ENCODE measurements around the gene SERPINA4.
"Not testable (repeated sequence)": the region's sequence is repeated elsewhere in the genome, so short reads cannot be mapped to it uniquely, and the experiment has no call there.

The SERPINA4 gene

DNA sequence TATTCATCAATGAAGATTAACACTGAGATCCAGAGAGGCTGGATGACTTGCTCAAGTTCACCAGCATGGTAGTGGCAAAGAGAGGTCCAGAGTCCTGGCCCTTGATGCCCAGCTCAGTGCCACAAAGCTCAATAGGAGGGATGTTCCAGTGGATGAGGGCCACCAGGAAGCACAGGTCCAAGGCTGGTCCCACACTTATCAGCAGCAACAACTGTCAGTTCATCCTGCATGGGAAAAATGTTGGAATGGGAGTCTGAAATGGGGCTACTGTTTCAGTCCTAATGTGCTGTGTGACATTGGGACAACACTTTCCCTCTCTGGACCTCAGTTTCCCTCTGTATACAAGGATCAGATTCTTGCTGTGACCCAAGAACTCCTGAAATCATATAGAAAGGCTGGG is 31.2 kb downstream of the SERPINA4 start:
- no peak for DNase-seq (ENCODE audit: low read depth in 2 of 2)

GRCh38 chr14:94593376-94593748 is 32.1 kb downstream of the SERPINA4 start:
- DNase-seq (ENCODE audit: low read depth in 2 of 2), result no peak

GRCh38 chr14:94593749-94594431 is 32.6 kb downstream of the SERPINA4 start:
- DNase-seq (ENCODE audit: low read depth in 2 of 2), result no peak

DNA sequence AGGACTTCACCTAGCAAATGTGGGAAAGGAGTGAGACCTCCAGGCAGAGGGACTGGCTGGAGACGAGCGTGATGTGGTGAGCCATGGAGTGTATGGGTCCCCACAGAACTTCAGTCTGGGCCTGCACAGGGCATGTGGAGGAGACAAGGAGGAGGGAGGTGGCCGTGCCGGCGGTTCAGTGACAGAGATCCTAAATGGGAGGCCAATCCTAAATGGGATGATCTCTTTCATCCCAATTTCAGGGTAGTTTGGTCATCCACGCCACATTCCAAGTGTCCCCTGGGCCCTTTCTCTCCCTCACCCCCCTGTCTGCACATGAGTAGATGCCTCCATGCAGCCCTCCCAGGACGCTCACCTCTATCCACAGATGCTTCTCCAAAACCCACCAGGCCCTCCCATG is 33.2 kb downstream of the SERPINA4 start:
- DNase-seq (ENCODE audit: low read depth in 2 of 2), result no peak

GRCh38 chr14:94595912-94596311 is 34.7 kb downstream of the SERPINA4 start:
- DNase-seq (ENCODE audit: low read depth in 2 of 2), result no peak

- no peak for DNase-seq (ENCODE audit: low read depth in 2 of 2)
Measured at GRCh38 chr14:94596361-94596760, 35.1 kb downstream of the SERPINA4 start.

GRCh38 chr14:94597788-94598187 is 36.5 kb downstream of the SERPINA4 start:
- no peak for DNase-seq (ENCODE audit: low read depth in 2 of 2)

DNA sequence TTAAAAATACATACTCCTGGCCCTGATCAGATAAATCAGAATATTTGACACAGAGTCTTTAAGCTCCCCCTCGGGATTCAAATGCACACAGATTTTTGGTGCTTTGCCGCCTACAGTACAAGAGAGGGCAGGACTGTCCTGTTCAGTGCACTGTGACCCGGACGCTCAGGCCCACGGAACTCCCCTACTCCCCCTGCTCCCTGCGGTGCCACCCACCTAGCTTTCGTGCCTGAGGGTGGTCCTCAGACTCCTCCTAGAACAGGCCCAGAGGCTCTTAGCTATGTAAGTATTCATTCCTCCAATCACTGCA is 37.2 kb downstream of the SERPINA4 start:
- no peak for DNase-seq (ENCODE audit: low read depth in 2 of 2)

GRCh38 chr14:94598816-94599655 is 37.8 kb downstream of the SERPINA4 start:
- DNase-seq (ENCODE audit: low read depth in 2 of 2), result no peak

- DNase-seq (ENCODE audit: low read depth in 2 of 2), result no peak
Measured at GRCh38 chr14:94599656-94600004, 38.4 kb downstream of the SERPINA4 start.

DNA sequence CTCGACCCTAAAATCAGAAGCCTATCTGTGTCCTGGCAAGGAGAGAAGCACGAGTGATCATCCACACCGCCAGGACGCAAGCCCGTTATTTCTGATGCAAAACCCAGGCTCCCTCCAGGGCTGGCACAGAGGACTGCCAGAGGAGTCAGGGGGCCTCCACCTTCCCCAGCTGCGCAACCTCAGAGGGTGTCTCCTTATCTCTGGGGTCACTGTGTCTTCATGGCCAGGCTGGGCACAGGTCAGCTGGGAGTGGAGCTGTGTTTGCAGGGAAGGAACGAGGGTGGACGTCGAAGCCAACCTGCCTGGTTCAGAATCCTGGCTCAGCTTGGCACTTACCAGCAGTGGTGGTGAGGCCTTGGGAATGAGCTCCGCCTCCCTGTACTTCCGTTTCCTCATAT is 38.9 kb downstream of the SERPINA4 start:
- no peak for DNase-seq (ENCODE audit: low read depth in 2 of 2)

- DNase-seq (ENCODE audit: low read depth in 2 of 2), result no peak
Measured at GRCh38 chr14:94601884-94602391, 40.7 kb downstream of the SERPINA4 start.

DNA sequence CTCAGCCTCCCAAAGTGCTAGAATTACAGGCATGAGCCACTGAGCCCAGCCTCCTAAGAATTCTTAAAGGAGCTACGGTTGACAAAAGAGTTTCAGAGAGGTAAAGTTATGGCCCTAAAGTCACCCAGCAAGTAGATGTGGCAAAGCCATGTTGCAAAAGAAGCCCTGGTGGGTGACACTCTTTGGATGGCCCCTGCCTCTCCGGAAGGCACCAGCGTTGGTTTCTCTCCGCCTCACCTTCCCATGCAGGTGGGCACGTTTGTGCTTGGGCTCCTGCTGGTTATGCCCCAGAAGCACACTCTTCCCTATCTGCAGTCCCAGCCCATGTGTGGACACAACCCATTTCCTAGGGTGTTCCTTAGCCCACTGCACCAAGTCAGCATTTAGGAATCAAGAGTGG is 41.5 kb downstream of the SERPINA4 start:
- no peak for DNase-seq (ENCODE audit: low read depth in 2 of 2)

DNA sequence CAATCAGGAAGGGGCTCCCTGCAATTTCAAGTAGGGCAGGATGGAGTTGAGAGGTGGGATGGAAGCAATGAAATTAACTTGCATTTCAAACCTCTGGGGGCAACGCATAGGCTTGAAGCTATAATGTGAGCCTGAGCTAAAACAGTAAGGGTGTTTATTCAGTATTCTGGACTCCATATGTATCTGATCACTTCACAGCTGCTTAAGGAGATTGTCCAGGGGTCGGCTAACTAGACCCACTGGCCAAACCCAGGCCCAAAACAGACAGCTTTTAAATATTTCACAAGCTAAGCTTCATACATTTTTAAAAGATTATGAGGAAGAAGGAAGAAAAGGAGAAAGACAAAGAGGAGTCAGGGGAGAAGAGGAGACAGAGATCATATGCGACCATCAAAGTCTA is 44.1 kb downstream of the SERPINA4 start:
- DNase-seq (ENCODE audit: low read depth in 2 of 2), result no peak

DNA sequence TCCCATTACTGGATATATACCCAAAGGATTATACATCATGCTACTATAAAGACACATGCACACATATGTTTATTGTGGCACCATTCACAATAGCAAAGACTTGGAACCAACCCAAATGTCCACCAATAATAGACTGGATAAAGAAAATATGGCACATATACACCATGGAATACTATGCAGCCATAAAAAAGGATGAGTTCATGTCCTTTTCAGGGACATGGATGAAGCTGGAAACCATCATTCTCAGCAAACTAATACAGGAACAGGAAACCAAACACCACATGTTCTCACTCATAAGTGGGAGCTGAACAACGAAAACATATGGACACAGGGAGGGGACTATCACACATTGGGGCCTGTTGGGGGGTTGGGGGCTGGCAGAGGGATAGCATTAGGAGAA is 47.7 kb downstream of the SERPINA4 start:
- not testable (repeated sequence) for DNase-seq (ENCODE audit: low read depth in 2 of 2)

DNA sequence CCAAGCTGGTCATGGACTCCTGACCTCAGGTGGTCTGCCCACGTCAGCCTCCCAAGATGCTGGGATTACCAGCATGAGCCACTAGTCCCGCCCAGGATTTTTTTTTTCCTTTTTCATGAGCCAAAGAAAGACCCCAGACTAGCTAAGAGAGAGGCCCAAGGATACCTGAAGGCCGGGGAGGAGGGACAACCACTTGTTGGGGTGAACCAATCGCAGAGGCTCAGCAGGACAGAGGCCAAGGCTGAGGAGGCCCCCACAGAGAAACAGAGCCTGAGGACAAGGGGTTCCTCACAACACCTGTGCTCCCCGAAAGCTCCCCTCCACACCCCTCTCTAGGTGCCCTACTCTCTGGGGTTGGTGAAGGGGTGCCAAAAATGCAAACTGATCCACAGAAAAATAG is 49.9 kb downstream of the SERPINA4 start:
- DNase-seq (ENCODE audit: low read depth in 2 of 2), result no peak

DNA sequence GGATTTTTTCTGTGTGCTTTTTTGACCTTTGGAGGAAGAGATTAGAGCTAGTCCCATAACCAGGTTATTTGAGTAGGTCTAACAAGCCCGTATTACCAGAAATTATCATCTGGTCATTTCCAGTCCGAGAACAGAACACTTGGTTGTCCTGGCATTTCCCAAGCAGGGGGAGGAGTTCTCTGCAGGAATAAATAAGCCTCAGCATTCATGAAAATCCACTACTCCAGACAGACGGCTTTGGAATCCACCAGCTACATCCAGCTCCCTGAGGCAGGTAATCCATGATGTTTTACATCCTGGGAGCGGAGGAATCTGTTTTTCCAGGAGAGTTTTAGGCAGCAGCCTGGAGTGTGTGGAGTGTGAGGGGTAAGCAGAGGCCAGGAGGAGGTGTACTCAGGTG is 50.9 kb downstream of the SERPINA4 start, which contains the start of gene SERPINA3:
Gene SERPINA3 (plus strand): TSS at position 218 of the 400 bp plus-strand sequence. CDS start 2,051 bp downstream, outside the sequence.
- DNase-seq (ENCODE audit: low read depth in 2 of 2), result no peak

DNA sequence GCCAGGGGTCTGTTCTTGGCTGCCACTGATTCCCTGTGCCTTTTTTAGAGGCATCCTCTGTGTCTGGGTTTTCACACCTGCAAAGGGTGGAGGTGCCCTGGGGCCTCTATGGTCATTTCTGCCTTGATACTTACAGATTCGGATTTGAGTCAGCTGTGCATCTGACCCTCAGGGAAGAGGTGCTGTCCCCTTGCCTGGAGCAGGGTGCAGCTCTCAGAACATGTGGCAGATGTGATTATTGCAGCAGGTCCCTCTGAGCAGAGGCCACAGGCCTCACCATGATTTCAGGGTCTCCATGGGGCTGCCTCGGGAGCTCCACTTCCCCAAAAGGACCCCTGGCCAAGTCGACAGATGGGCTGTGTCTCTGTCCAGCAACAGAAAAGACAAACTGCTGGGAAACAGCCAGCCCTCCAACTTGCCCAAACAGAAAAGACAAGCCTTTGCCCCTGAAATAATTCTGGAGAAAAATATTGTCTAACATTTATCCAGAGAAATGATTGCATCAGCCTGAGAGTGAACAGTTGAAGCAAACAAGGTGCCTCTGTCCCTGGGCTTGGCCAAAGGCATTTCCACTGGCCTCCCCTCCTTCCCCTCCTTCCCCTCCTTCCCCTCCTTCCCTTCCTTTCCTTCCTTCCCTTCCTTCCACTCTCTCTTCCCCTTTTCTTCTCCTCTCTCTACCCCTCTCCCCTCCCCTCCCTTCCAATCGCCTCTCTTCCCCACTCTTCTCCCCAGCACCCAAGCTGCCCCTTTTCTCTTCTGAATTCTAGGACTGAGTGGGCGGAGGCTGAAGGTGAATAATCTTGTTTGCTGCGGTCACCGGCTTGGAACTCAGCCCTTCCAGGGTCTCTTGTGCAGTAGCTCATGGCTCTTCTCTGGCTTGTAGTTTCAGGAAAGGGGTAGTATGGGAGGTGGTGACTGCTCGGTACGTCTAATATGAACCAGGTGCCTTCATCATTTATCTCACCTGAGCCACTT is 51.6 kb downstream of the SERPINA4 start:
- DNase-seq (ENCODE audit: low read depth in 2 of 2), result no peak

DNA sequence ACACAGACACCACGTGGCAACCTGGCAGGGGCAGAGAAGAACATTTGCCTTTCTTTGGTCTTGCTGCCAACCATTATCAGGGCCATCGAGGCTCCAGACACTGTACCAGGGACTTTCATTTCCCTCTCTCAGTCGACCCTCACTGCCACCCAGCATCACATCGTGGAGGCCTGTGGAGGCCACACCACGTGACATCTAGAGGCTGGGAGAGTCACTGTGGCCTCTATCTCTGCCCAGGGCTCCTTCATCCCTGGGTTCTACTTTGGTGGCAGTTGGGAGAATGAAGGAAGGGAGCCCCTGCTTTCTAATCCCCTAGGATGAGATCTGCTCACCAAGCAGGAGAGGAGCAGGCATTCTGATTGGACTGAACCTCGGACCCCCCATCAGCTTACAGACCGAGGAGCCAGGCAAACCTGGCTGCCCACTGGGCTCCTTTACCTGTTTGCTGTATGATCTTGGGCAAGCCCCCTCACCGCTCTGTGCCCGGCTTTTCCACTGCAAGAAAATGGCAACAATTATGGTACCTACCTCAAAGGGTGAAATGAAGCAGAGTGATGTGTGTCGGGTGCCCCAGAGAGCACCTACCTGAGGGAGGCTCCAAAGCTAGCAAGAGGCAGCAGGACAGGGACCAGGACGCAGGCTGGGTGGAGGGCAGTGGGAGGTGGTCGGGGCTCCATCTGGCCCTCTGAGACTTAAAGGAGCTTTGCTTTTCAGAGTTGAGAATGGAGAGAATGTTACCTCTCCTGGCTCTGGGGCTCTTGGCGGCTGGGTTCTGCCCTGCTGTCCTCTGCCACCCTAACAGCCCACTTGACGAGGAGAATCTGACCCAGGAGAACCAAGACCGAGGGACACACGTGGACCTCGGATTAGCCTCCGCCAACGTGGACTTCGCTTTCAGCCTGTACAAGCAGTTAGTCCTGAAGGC is 52.7 kb downstream of the SERPINA4 start:
- no peak for DNase-seq (ENCODE audit: low read depth in 2 of 2)

GRCh38 chr14:94614802-94615201 is 53.6 kb downstream of the SERPINA4 start:
- DNase-seq (ENCODE audit: low read depth in 2 of 2), result no peak

GRCh38 chr14:94615254-94615653 is 54.0 kb downstream of the SERPINA4 start:
- DNase-seq (ENCODE audit: low read depth in 2 of 2), result no peak

Data from stimulated activated CD8-positive, alpha-beta memory T cell treated with anti-CD3 and anti-CD28 coated beads, Interleukin-2, amount 100 ng/mL, for 48 hours (primary cell).